ENCODE data around the gene ATP8B2.

Gene ATP8B2

GRCh38 chr1:154349121-154349520 is 23.8 kb downstream of the ATP8B2 start:
- TF ChIP-seq CTCF (IDR thresholded peaks at IDR 0.05; ENCODE audit: extremely low read depth, insufficient read depth, missing control alignments), result no peak
- DNase-seq (ENCODE audit: low spot score), result no peak
- in situ Hi-C loops (cut with MboI; ENCODE audit: low pct_unique_long_range_greater_than_20kb, low sequenced_read_pairs, unreplicated experiment), result no loop called here

GRCh38 chr1:154350383-154350782 is 25.1 kb downstream of the ATP8B2 start:
- DNase-seq (ENCODE audit: low spot score), result no peak
- TF ChIP-seq CTCF (IDR thresholded peaks at IDR 0.05; ENCODE audit: extremely low read depth, insufficient read depth, missing control alignments), result no peak
- in situ Hi-C loops (cut with MboI; ENCODE audit: low pct_unique_long_range_greater_than_20kb, low sequenced_read_pairs, unreplicated experiment), result no loop called here

- in situ Hi-C loops (cut with MboI; ENCODE audit: low pct_unique_long_range_greater_than_20kb, low sequenced_read_pairs, unreplicated experiment), result no loop called here
- TF ChIP-seq CTCF (IDR thresholded peaks at IDR 0.05; ENCODE audit: extremely low read depth, insufficient read depth, missing control alignments), result no peak
- no peak for DNase-seq (ENCODE audit: low spot score)
These were observed 26.2 kb downstream of the ATP8B2 start for GRCh38 chr1:154351363-154352068.

- in situ Hi-C loops (cut with MboI; ENCODE audit: low pct_unique_long_range_greater_than_20kb, low sequenced_read_pairs, unreplicated experiment), result no loop called here
- DNase-seq (ENCODE audit: low spot score), result no peak
- no peak for TF ChIP-seq CTCF (IDR thresholded peaks at IDR 0.05; ENCODE audit: extremely low read depth, insufficient read depth, missing control alignments)
These were observed 26.9 kb downstream of the ATP8B2 start for GRCh38 chr1:154352245-154352580.

GRCh38 chr1:154352581-154353459 is 27.5 kb downstream of the ATP8B2 start:
- in situ Hi-C loops (cut with MboI; ENCODE audit: low pct_unique_long_range_greater_than_20kb, low sequenced_read_pairs, unreplicated experiment), result no loop called here
- DNase-seq (ENCODE audit: low spot score), result peak; percentile 53
- TF ChIP-seq CTCF (IDR thresholded peaks at IDR 0.05; ENCODE audit: extremely low read depth, insufficient read depth, missing control alignments), result peak; percentile 37

- in situ Hi-C loops (cut with MboI; ENCODE audit: low pct_unique_long_range_greater_than_20kb, low sequenced_read_pairs, unreplicated experiment), result no loop called here
- peak; percentile 60 for DNase-seq (ENCODE audit: low spot score)
- peak; percentile 12 for TF ChIP-seq CTCF (IDR thresholded peaks at IDR 0.05; ENCODE audit: extremely low read depth, insufficient read depth, missing control alignments)
These were observed 28.2 kb downstream of the ATP8B2 start for GRCh38 chr1:154353460-154353904.
